Amygdala (tissue), 56 donors: Measurements from ENCODE around the gene GLE1.
"Not testable (repeated sequence)": the region's sequence is repeated elsewhere in the genome, so short reads cannot be mapped to it uniquely, and the experiment has no call there.

Source experiments
- DNase-seq, 56 donors: peaks; one replicate each; lab custom pipeline; 2025; lab: John Stamatoyannopoulos, UW

The GLE1 gene

DNA sequence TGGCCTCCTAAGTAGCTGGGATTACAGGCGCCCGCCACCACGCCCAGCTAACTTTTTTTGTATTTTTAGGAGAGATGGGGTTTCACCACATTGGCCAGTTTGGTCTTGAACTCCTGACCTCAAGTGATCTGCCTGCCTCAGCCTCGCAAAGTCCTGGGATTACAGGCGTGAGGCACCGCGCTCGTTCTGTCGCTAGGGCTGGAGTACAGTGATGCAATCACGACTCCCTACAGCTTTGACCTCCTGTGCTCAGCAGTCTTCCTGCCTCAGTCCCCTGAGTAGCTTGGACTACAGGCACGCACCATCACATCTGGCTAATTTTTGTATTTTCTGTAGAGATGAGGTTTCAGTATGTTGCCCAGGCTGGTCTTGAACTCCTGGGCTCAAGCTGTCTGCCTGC, 82.4 kb downstream of the GLE1 start:
- not testable (repeated sequence) for DNase-seq

DNA sequence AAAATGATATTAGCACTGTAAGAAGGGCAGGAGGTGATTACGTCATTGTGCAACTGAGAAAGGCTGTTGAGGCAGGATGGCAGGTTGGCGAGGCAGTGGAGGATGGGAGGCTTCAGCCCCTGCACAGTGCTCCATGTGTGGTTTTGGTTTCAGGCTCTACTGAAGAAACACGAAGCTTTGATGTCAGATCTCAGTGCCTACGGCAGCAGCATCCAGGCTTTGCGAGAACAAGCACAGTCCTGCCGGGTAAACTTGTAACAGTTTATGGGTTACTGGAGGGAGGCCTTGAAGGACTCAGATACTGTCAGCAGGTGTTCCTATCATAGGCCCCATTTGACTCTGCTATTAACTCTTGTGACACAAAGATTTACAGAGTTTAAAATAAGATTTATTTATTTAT, 82.9 kb downstream of the GLE1 start:
- no peak for DNase-seq

DNA sequence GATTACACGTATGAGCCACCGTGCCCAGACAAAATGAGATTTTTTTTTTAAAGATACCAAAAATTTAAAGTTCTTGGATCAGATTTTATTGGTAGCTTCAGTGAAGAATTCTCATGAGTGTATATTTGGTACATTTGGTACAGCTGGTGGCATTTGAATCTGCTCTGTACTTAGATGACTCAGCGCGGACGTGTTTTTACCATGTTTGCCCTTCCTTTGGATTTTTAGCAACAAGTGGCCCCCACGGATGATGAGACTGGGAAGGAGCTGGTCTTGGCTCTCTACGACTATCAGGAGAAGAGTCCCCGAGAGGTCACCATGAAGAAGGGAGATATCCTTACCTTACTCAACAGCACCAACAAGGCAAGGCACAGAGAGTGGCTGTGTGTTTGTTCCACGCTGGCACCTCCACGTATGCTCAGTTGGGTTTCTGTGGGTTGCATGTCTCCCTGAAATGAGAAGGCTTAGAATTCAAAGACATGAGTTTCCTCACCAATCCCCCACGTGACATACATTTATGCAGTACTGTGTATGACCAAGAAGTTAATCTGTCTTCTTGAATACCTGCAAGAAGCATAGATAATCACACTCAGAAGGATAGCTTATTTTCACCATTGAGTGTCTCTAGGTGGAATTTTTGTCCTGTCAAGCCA, 84.2 kb downstream of the GLE1 start:
- peak in 2 of 56 donors; percentile 3 to 24 for DNase-seq
